ENCODE data around the gene FAM20A.

Gene FAM20A

DNA sequence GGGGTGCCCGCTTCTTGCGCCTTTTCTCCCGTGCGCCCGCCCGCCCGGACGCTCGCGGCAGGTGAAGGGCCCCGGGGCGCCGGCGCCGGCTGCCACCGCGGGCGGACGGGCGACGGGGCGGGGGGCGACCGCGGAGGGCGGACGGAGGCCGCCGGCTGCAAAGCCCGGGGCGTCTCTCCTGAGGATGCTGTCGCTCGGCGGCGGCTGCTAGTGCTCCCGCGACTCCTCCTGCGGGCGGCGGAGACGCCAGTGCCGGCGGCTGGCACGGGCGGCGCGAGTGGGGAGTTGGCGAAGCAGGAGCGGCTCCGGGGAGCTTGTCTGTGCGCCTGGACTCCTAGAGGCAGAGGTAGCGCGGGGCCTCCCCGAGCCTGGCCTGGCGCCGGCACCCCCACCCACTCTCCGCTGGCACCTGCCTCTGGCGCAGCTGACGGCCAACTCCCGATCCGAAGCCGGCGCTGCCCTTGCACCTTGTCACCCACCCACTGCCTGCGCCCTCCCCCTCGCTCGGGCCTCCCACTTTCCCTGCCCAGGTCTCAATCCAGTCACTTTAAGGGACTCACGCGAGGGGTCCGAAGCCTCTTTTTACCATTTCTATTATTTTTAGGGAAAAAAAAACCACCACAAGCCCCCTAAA, at the start of gene FAM20A:
TSS of gene FAM20A (minus strand) at position 437 of the 634 bp plus-strand sequence. CDS start 701 bp downstream, outside the sequence.
- H3K4me2 ChIP-seq = no peak within 1 kb of the TSS
- H3K9ac ChIP-seq = no peak within 1 kb of the TSS
- peak within 1 kb of the TSS; percentile 28; the same call in 1 of the 2 replicates for H3K4me3 ChIP-seq
- H3K9me3 ChIP-seq = peaks cover 20% of the 10 kb centered on the region
- H3K27me3 ChIP-seq = peaks cover 22% of the 10 kb centered on the region
- no peaks in the 10 kb centered on the region for H3K36me3 ChIP-seq
- H3K4me1 ChIP-seq = no peaks in the 10 kb centered on the region
- H3K27ac ChIP-seq = no peak within 1 kb of the TSS
- TF ChIP-seq Cebpa-rat (IDR thresholded peaks at IDR 0.05) = no peak
- H4K20me1 ChIP-seq = no peaks in the 10 kb centered on the region

DNA sequence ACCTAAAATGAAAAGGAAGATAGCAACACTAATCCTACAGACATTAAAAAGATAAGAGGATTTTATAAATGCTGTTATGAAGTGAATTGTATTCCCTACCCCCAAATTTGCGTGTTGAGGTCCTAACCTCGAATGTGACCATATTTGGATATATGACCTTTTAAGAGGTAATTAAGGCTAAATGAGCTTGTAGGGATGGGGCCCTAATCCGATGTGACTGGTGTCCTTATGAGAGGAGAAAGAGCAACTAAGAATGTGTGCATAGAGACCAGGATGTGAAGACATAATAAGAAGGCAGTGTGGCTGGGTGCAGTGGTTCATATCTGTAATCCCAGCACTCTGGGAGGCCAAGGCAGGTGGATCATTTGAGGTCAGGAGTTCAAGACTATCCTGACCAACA, 48.2 kb upstream of the FAM20A start:
- H3K9ac ChIP-seq = no peak overlapping the region
- H3K27ac ChIP-seq = no peak overlapping the region
- H3K27me3 ChIP-seq = no peaks in the 10 kb centered on the region

DNA sequence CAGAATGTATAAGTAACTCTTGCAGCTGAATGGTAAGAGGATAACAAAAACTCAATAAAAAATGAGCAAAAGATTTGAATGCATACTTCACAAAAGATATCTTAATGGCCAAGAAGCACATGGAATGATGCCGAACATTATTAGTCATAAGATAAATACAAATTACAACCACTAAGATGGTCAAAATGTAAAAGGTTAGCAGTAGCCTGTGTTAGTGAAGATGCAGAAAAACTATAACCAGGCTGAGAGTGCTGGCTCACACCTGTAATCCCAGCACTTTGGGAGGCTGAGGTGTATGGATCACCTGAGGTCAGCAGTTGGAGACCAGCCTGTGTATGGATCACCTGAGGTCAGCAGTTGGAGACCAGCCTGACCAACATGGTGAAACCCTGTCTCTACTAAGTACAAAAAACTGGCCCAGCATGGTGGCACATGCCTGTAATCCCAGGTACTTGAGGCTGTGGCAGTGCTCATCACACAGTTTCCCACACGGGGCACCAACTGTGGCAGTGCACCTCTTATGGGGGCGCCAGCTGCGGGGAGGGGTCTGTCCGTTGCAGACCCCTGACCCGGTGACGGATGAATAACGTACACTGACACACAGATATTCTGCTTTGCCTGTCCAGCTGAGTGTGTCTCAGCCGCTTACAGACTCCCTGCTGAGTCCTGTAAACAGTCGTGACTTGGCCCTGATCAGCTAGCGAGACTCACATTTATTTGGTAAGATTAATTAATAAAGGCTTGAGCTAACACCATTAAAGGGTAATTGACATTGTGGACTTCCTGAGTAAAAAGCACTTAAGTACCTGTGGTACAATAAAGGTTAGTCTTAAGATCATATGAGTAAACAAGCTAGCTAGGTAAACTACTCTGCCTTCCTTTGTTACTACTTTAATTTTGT, 45.7 kb upstream of the FAM20A start:
- no peaks in the 10 kb centered on the region for H3K36me3 ChIP-seq
- no peaks in the 10 kb centered on the region for H4K20me1 ChIP-seq
- no peak for TF ChIP-seq Cebpa-rat (IDR thresholded peaks at IDR 0.05)
- H3K4me1 ChIP-seq = no peaks in the 10 kb centered on the region
- H3K9ac ChIP-seq = no peak overlapping the region
- H3K27me3 ChIP-seq = no peaks in the 10 kb centered on the region
- H3K27ac ChIP-seq = no peak overlapping the region
- no peak overlapping the region for H3K4me3 ChIP-seq
- H3K9me3 ChIP-seq = peaks cover 7% of the 10 kb centered on the region
- H3K4me2 ChIP-seq = no peak overlapping the region

More for the DNA sequence above, 48.2 kb upstream of the FAM20A start:
- no peaks in the 10 kb centered on the region for H3K36me3 ChIP-seq
- H3K9me3 ChIP-seq = peaks cover 7% of the 10 kb centered on the region
- no peak overlapping the region for H3K4me2 ChIP-seq
- no peak overlapping the region for H3K4me3 ChIP-seq
- no peaks in the 10 kb centered on the region for H4K20me1 ChIP-seq
- H3K4me1 ChIP-seq = no peaks in the 10 kb centered on the region
- no peak for TF ChIP-seq Cebpa-rat (IDR thresholded peaks at IDR 0.05)

DNA sequence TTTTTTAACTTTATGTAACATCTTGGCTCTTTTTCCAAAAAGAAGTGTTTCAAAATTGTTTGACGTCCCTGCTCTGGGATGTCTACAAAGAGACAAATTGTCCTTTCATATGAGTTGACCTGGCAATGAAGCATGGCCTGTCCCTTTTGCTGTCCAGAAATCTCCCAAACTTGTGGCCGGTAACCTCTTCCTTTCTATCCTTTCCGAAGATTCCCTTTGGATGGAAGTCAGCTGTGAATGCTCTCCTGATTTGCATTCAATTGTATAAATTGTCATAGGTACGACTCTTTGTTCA, 40.9 kb upstream of the FAM20A start:
- Histone ChIP-seq H3K4me2 (no peak overlapping the region), H3K4me1 (no peaks in the 10 kb centered on the region), H4K20me1 (no peaks in the 10 kb centered on the region), H3K9me3 (peaks cover 8% of the 10 kb centered on the region), H3K9ac (no peak overlapping the region), H3K27me3 (no peaks in the 10 kb centered on the region), H3K27ac (no peak overlapping the region), H3K36me3 (no peaks in the 10 kb centered on the region), H3K4me3 (no peak overlapping the region)
- TF ChIP-seq Cebpa-rat (IDR thresholded peaks at IDR 0.05) = no peak

DNA sequence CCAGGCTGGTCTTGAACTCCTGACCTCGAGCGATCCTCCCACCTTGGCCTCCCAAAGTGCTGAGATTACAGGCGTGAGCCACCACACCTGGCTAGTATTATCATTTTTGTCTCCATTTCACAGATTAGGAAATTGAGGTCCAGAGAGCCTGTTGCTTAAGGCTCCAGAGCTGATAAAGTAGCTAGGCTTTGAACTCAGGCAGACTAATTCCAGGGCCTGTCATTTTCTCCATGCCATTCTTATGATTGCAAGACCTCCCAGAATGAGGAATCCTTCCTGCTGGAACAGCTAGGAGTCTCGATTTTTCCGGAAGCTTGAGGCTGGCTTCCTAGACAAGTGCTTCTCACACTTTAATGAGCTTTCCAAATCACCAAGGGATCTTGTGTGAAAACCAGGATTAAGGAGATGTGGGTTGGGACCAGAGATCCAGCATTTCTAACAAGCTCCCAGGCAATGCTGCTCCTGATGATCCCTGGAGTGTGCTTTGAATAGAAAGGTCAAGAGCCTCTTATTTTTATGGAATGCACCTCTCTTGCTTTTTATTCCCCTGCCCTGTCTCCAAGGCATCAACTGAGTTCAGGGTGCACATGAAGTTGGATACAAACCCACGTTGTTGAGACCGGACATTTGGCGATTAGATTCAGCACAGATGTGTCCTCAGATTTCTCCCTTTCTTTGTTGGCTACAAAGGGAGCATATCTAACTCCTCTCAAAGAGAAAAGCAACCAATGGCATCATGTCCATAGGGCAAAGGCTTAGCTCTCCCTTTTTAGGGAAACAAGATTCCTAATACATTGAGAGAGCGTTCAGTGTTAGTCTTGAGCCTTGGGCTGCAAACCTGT, 40.3 kb upstream of the FAM20A start:
- Histone ChIP-seq H3K4me3 (no peak overlapping the region), H3K27me3 (no peaks in the 10 kb centered on the region), H4K20me1 (no peaks in the 10 kb centered on the region), H3K4me1 (no peaks in the 10 kb centered on the region), H3K9me3 (peaks cover 8% of the 10 kb centered on the region), H3K36me3 (no peaks in the 10 kb centered on the region), H3K9ac (no peak overlapping the region), H3K27ac (no peak overlapping the region), H3K4me2 (no peak overlapping the region)
- TF ChIP-seq Cebpa-rat (IDR thresholded peaks at IDR 0.05) = no peak

DNA sequence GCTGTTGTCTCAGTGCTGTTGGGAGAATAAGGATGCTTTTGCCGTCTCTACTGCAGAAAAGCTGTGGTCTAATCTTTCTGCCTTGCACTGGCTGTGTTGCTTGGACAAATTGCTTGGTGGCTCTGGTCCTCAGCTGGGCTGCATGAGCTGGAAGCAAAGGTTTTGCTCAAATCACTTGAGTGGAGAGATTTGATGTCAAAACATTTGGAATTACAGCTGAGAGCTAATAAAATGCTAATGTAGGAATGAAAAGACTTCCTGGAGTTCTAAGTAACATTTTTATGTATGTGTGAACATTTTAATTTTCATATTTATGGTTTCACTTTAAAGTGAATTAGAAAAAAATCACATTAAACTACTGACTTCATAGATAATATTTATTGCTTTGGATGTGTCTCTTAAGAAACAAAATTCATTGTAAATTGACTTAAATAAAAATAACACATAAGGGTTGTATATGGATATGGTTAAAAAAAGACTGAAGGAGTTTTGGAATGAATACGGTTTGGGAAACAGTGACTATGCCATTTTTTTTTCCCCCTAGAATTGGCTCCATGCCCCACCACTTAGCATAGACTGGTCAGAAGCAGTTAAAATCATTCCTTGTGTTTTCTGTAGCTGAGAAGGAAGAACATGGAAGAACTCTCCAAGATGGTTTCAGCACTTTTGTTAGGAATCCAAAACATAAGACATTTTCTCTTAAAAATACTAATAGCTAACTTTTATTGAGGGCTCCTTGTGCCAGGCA, 39.2 kb upstream of the FAM20A start:
- no peak overlapping the region for H3K9ac ChIP-seq
- H4K20me1 ChIP-seq = no peaks in the 10 kb centered on the region
- no peak overlapping the region for H3K27ac ChIP-seq
- H3K4me2 ChIP-seq = no peak overlapping the region
- H3K4me1 ChIP-seq = no peaks in the 10 kb centered on the region
- TF ChIP-seq Cebpa-rat (IDR thresholded peaks at IDR 0.05) = no peak
- peaks cover 8% of the 10 kb centered on the region for H3K9me3 ChIP-seq
- no peaks in the 10 kb centered on the region for H3K36me3 ChIP-seq
- H3K4me3 ChIP-seq = no peak overlapping the region
- no peaks in the 10 kb centered on the region for H3K27me3 ChIP-seq

DNA sequence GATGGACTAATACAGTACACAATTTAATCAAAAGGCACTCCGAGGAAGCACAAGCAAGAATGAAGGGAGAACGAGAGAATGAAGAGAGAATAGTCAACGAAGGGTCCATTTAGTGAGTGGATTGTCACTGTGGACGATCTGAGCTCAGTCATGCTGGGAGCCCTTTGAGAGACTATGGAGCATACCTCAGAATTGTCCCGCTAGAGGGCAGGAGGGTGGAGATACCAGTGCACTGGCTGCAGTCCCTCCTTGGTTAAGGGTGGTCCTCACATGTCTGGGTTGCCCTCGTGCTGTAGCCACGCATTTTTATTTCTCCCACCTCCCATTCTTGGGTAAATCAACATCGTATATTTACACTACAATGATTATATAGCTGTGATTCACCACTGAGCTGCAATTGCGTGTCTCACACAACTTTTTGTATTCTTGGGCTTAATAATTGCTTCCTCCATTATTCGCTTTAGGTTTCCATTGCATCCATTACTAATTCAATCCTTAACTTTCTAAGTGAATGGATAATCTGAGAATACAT, 33.2 kb upstream of the FAM20A start:
- Histone ChIP-seq H3K27ac (no peak overlapping the region), H3K36me3 (no peaks in the 10 kb centered on the region), H3K4me2 (no peak overlapping the region), H3K9me3 (peaks cover 8% of the 10 kb centered on the region), H3K27me3 (no peaks in the 10 kb centered on the region), H3K9ac (no peak overlapping the region), H3K4me3 (no peak overlapping the region), H4K20me1 (no peaks in the 10 kb centered on the region), H3K4me1 (no peaks in the 10 kb centered on the region)
- TF ChIP-seq Cebpa-rat (IDR thresholded peaks at IDR 0.05) = no peak

DNA sequence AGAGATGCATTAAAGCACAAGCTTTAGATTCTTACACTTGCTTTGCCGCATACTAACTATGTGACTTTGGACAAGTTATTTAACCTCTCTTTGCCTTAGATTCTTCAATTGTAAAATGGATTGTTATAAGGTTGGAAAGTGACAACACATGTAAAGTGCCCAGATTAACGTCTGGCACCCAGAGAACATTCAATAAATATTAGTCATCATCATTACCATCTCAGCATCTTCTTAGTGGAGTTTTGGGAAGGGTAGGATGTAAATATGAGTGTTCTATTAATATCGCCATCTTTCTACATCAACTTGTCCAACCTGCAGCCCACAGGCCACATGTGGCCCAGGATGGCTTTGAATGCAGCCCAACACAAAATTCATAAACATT, 27.4 kb upstream of the FAM20A start:
- no peaks in the 10 kb centered on the region for H3K9me3 ChIP-seq
- H3K36me3 ChIP-seq = no peaks in the 10 kb centered on the region
- no peaks in the 10 kb centered on the region for H3K27me3 ChIP-seq
- H3K4me2 ChIP-seq = no peak overlapping the region
- no peak for TF ChIP-seq Cebpa-rat (IDR thresholded peaks at IDR 0.05)
- H3K4me3 ChIP-seq = no peak overlapping the region
- H3K9ac ChIP-seq = no peak overlapping the region
- no peaks in the 10 kb centered on the region for H3K4me1 ChIP-seq
- no peak overlapping the region for H3K27ac ChIP-seq
- H4K20me1 ChIP-seq = no peaks in the 10 kb centered on the region

DNA sequence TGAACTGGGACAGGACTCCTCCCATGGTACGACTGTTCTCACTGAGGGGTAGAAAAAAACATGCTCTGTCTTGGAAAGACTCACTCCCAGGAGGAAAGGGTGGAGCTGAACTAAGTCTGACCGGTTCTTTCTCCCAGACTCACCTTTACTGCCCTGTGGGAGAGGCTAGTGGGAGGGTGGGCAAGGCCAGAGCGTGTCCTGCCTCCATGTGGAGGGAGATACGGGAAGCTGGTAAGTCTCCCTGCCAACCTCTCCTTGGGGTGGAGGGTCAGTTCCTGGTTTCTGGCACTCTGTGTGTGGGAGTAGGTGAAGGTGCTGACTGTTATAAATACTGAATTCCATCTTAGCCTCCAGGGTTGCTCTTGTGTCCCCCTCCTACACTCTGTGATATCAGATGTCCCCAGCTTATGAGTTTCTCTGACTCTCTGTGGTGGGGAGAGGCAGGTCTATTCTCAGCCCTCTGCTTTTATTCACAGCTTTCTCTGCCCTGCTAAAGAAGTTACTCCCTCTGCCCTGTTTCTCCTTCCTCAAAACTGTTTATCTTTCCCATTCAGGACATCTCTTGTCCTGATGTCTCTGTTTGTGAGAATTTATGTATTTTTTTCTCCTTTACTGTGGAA, 26.9 kb upstream of the FAM20A start:
- no peaks in the 10 kb centered on the region for H3K36me3 ChIP-seq
- no peaks in the 10 kb centered on the region for H3K4me1 ChIP-seq
- H3K27ac ChIP-seq = no peak overlapping the region
- no peak overlapping the region for H3K4me3 ChIP-seq
- TF ChIP-seq Cebpa-rat (IDR thresholded peaks at IDR 0.05) = no peak
- no peak overlapping the region for H3K9ac ChIP-seq
- no peaks in the 10 kb centered on the region for H3K27me3 ChIP-seq
- H3K9me3 ChIP-seq = no peaks in the 10 kb centered on the region
- H4K20me1 ChIP-seq = no peaks in the 10 kb centered on the region
- no peak overlapping the region for H3K4me2 ChIP-seq
